ENCODE results near the gene SLC1A2.
"Not testable (repeated sequence)": the region's sequence is repeated elsewhere in the genome, so short reads cannot be mapped to it uniquely, and the experiment has no call there.

The SLC1A2 gene

GRCh38 chr11:35237860-35238715 lies 181.3 kb downstream of the SLC1A2 start:
- DNase-seq = peak; percentile 56

- DNase-seq = no peak
Measured at GRCh38 chr11:35237351-35237750, 182.0 kb downstream of the SLC1A2 start.

DNA sequence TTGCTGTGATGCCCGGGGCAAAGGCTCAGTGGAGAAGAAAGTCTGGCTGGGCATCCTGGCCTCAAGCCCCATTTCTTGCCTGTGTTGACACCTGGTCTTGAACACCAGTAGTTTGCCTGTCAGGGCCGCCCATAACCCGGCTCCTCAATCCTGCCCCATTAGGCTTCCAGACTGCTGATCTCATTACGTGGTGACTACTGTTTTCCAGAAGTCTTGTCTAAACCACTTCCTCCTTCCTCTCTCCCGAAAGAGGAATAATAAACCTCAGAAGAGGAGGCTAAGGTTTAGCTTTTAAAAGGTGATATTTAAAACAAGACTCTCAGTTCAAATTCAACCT lies 182.7 kb downstream of the SLC1A2 start:
- no peak for DNase-seq

DNA sequence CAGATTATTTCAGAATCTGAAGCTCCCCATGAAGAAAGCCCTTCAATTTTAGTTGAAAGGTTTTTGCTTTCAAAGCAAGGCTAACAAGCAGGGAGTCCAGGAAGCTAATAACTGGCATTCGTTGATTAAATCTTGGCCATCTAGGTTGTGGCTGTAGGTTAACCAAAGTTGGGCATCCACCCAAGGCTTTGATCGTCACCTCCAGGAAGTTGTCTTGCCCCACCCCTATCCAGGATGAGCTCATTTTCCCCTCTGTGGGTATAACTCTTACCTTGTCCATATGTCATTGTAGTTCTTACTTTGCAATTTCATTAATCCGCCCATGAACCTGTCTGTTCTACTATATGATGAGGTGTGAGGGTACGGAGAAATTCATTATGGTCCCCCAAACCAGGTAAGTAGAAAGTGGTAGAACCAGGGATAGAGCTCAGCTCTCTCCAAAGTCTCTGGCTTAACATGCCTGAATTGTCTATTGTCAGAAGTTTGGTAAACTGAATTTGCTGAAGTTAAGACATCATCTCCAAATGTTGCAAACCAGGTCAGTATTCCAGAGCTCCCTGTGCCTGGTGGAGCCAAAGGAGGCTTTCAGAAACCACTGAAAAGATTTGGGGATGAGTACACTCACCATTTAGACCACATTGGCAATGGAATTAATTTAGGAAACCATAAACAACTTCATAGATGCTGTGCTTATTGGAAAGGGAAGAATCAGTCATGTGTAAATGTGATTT lies 183.3 kb downstream of the SLC1A2 start:
- no peak for DNase-seq

- no peak for DNase-seq
Measured at GRCh38 chr11:35235498-35235897, 183.9 kb downstream of the SLC1A2 start.

- DNase-seq = no peak
Measured at GRCh38 chr11:35235157-35235468, 184.2 kb downstream of the SLC1A2 start.

- DNase-seq = no peak
Measured at GRCh38 chr11:35234460-35235156, 184.8 kb downstream of the SLC1A2 start.

DNA sequence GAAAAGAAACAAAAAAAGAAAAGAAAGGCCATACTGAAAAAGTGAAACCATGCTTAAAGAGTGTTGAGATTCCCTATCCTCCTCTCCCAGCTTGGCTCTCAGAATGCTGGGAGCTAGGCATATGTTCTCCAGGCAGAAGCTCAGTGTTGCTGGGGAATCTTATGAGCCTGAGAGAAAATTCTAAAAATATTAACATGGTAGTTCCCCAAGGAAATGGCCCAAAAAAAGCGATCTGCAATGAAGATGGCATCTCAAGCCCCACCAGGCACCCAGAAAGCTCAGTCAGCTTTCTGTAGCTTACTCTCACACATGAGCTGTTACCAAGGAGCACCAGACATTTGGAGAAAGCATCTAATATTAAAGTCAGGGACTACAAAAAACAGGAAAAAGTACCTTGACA lies 185.8 kb downstream of the SLC1A2 start:
- DNase-seq = no peak

DNA sequence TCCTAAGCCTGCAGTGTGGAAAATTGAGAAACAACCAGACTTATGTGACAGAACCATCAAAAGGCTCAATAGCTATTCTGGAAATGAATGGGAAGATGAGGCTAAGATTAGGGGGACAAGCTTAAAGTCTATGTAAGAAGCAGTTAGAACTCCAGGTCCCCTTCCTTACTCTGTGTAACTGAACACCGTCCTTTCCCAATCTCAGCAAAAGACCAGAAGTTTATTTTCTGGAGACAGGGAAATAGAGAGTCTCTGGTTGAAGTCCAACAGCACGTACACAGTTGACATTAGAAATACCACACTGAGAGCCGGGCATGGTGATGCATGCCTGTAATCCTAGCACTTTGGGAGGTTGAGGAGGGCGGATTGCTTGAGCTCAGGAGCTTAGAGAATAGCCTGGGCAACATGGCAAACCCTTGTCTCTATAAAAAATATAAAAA lies 186.4 kb downstream of the SLC1A2 start:
- no peak for DNase-seq

GRCh38 chr11:35231076-35231860 lies 188.1 kb downstream of the SLC1A2 start:
- DNase-seq = no peak

DNA sequence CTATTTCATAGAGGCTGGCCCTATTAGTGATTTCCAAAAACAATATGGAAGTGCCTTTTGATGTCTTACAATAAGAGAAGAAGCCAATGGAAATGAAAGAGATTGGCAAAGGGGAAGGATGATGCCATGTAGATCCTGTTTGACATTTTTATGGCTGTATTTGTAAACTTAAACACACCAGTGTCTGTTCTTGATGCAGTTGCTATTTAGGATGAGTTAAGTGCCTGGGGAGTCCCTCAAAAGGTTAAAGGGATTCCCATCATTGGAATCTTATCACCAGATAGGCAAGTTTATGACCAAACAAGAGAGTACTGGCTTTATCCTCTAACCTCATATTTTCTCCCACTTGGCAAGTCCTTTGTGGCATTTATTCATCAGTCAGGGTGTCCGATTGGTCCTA lies 189.0 kb downstream of the SLC1A2 start:
- no peak for DNase-seq

GRCh38 chr11:35228328-35228725 lies 191.0 kb downstream of the SLC1A2 start:
- DNase-seq = no peak

DNA sequence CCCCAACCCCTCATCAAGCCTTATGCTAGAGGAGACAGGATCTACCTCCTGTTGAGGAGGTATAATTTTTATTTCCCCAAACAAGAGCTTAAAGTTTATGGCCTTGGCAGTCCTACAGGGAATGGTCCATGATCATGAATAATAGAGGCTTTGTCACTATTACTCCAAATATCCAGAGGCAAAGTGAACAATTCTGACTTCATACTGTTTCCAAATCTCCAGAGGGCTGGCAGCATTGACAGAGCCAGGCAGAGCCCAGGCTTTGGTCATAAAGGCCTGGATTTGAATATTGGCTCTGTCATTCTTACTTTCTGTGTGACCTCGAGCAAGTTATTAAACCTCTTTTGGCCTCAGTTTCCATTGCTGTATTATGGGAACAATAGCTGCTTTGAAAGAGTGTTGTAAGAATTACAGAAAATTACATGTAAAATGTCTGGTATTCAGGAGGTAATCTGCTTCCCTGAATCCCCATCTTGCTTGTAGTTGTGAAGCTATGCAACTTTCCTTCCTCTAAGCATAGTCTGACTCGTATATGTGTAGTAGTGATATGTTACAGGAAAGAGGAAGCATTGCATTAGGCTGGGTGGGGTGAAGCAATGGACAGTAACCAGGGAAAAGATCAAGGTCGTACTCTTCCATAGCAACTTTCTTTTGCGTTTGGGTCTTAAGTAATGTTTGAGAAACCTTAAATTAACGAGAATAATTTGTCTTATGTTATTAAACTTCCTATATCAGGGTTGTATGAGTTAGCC lies 191.6 kb downstream of the SLC1A2 start:
- DNase-seq = no peak

- DNase-seq = not testable (repeated sequence)
Measured at GRCh38 chr11:35226756-35227155, 192.6 kb downstream of the SLC1A2 start.

DNA sequence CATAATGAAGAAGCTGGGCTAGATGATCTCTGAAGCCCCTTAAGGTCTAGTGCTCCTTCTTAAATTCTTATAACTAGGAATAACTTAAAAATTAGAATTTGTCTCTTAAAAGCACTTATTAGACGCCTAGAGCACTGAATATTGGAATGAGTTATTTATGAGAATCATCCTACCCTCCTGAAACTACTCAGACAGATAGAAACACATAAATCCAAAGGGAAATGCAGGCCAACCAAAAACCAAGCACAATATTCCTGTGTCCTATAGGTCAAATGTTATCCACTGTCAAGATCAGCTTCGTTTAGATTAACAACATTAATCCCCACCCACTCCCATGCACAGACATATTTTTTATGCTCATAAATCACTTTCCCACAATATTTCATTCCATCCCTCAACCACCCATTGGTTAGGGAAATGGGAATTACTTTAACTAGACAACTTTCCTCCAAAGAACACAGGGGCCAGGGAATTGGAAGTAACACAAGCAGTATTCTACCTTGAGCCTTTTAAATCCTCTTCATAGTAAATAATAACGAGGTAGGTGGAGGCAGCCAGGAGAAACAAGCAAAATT lies 193.3 kb downstream of the SLC1A2 start:
- DNase-seq = no peak

GRCh38 chr11:35223991-35224390 lies 195.4 kb downstream of the SLC1A2 start:
- no peak for DNase-seq

DNA sequence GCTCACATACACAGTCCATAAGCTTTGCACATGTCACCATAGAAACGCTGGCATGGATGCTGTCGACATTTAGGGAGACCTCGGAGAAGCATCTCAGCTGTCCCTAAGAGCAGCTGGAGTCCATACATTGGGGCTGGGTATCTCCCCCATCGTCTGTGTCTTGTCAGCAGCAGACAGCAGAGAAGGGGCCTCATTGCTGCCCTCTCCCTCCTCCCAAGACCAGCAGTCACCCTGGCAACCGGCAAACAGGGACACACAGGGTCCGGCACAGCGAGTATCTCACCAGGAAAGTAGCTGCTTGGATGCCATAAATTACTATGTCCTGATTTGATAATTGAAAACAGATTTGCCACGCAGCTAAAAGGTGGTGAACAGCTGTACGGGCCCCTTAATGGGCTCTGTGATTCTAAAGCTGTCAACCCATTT lies 196.0 kb downstream of the SLC1A2 start:
- DNase-seq = no peak

DNA sequence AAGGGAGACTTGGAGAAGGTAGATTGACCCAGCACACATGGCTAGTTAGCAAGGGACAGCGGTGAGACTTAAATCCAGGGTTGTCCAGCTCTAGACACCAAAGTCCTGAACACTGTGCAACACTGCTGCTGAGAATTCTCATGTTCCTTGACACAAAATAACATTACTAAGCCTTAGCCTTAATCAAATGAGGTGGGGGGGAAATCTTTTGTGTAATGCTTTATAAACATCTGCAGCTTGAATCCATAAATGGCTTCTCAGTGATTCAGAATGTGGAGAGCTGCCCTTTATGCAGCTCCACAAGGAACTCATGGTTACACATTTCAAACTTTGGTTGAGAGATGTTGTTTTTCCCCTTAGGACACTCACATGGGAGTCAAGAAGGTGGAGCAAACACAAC lies 200.4 kb downstream of the SLC1A2 start:
- no peak for DNase-seq

- no peak for DNase-seq
Measured at GRCh38 chr11:35216962-35217678, 202.2 kb downstream of the SLC1A2 start.

GRCh38 chr11:35215945-35216344 lies 203.4 kb downstream of the SLC1A2 start:
- DNase-seq = no peak

GRCh38 chr11:35214792-35215193 lies 204.6 kb downstream of the SLC1A2 start:
- DNase-seq = no peak

Measured in activated CD4-positive, CD25-positive, alpha-beta regulatory T cell treated with anti-CD3 and anti-CD28 coated beads, Interleukin-2, amount 50 U/mL, for 72 hours (primary cell).